K562 (cell line): ENCODE measurements around the gene S100A4.

Experiments used
- BRD9 ChIP-seq: fragments of 450-650 bp; IDR thresholded peaks from 2 replicates; pipeline ENCODE4 v1.6.1; 2018; ENCODE audit warnings: low read depth; ENCODE audit not compliant: partially characterized antibody
- DACH1 ChIP-seq: fragments of 450-650 bp; IDR thresholded peaks from 2 replicates; pipeline ENCODE4 v1.6.1; 2018; ENCODE audit not compliant: partially characterized antibody
- HDAC6 ChIP-seq: IDR thresholded peaks from 2 replicates; pipeline ENCODE4 v1.6.1; 2012; ENCODE audit warnings: low read depth, mild to moderate bottlenecking, control low read depth, inconsistent platforms, low read length, moderate library complexity
- NR2C2 ChIP-seq, 2 experiments: fragments of 200-800 bp in 1 of 2; sonication (Bioruptor generic) in 1 of 2; sonication (generic) in 1 of 2; formaldehyde crosslinking in 1 of 2; IDR thresholded peaks; 2 replicates each; pipeline versions ENCODE4 v1.6.1 to v1.8.0; 2016 to 2022; ENCODE audit warnings: mild to moderate bottlenecking in 1 of 2, missing compliant biosample characterization in 1 of 2, missing genetic modification characterization in 1 of 2, missing genetic modification reagents in 1 of 2
- SOX6 ChIP-seq: fragments of 450-650 bp; IDR thresholded peaks from 2 replicates; pipeline ENCODE4 v1.6.1; 2014; ENCODE audit warnings: mild to moderate bottlenecking
- SRF ChIP-seq, 2 experiments: fragments of 250-450, 450-650 bp in 1 of 2; sonication (Bioruptor Pico) in 1 of 2; sonication (generic) in 1 of 2; formaldehyde crosslinking; IDR thresholded peaks; 2 replicates each; pipeline versions ENCODE4 v1.5.0 to v1.5.1; 2020 to 2022; ENCODE audit warnings: mild to moderate bottlenecking in 1 of 2, missing genetic modification reagents in 1 of 2
- TF ChIP-seq, protein P1 (sequence below), 2 experiments: fragments of 450-650 bp in 1 of 2; sonication (generic) in 1 of 2; formaldehyde crosslinking in 1 of 2; IDR thresholded peaks in 1 of 2; conservative IDR thresholded peaks in 1 of 2; 2 replicates each; pipeline versions ENCODE4 v1.6.1 to v1.8.1; 2016 to 2023; ENCODE audit warnings: mild to moderate bottlenecking in 2 of 2, moderate library complexity in 2 of 2, inconsistent platforms in 1 of 2, missing genetic modification reagents in 1 of 2
- TF ChIP-seq, protein P2 (sequence below), 3 experiments: IDR thresholded peaks in 2 of 3; conservative IDR thresholded peaks in 1 of 3; 2 replicates each; pipeline ENCODE4 v1.5.1; 2011 to 2012; ENCODE audit warnings: low read length in 3 of 3, mild to moderate bottlenecking in 3 of 3, control low read depth in 2 of 3, improper control_type of control experiment in 1 of 3, inconsistent platforms in 1 of 3, low read depth in 1 of 3, mixed read lengths in 1 of 3, moderate library complexity in 1 of 3; ENCODE audit not compliant: insufficient read depth in 2 of 3

DNA sequence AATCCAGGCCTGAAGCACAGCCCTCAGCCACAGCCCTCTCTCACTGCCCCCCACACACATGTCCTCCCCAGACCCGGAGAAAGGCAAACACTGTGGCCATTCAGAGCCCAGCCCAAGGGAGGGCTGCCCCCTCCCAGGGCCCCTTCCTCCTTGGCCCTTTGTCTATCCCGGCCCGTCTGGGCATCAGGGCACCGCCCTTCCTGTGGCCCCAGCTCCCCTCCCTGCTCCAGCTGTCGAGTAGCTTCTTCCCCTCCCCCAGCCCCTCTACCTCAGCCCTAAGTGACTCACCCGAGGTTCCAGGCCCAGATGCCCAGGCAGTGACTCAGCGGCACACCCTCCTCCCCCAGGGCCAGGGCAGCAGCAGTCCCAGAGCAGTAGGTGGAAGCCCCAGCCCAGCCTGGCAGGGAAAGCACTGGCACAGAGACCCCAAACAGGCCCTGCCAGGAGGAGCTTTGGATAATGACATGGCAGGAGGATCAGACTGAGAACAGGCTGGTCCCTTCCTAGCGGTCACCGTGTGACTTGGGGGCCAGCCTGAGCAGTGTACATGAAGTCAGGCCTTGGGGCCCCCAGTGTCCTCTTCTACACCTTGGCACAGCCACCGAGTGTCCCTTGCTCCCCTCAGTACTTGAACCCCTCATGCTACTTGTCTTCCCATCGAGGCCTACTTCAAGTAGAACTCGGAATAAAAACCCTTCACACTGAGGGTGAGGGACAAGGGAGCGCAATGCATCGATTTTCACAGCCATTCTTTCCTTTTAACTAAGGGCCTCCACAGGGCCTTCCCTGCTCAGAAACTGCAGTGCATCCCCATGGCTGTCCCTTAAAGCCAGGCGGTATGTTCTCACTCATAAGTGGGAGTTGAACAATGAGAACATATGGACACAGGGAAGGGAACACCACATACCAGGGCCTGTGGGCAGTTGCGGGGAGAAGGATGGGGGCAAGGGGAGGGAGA lies 21.1 kb upstream of the S100A4 start:
- TF ChIP-seq DACH1 (peak; percentile 95), SOX6 (peak; percentile 65), BRD9 (peak; percentile 83), HDAC6 (no peak), NR2C2 (CRISPR knock-in tag; IDR thresholded peaks at IDR 0.05) (no peak), NR2C2 (tag; IDR thresholded peaks at IDR 0.05) (peak; percentile 12; the same call in 1 of the 2 replicates), SRF (CRISPR knock-in tag; IDR thresholded peaks at IDR 0.05) (0 out of 4 replicates have a peak, but pooled peaks of 1 of the 2 experiments have one; percentile 23)
- TF ChIP-seq, protein P1, sequence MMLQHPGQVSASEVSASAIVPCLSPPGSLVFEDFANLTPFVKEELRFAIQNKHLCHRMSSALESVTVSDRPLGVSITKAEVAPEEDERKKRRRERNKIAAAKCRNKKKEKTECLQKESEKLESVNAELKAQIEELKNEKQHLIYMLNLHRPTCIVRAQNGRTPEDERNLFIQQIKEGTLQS (IDR thresholded peaks at IDR 0.05): peak; percentile 99
- TF ChIP-seq, protein P1 (CRISPR knock-in tag; conservative IDR thresholded peaks at IDR 0.05): peak; percentile 97
- TF ChIP-seq, protein P2, sequence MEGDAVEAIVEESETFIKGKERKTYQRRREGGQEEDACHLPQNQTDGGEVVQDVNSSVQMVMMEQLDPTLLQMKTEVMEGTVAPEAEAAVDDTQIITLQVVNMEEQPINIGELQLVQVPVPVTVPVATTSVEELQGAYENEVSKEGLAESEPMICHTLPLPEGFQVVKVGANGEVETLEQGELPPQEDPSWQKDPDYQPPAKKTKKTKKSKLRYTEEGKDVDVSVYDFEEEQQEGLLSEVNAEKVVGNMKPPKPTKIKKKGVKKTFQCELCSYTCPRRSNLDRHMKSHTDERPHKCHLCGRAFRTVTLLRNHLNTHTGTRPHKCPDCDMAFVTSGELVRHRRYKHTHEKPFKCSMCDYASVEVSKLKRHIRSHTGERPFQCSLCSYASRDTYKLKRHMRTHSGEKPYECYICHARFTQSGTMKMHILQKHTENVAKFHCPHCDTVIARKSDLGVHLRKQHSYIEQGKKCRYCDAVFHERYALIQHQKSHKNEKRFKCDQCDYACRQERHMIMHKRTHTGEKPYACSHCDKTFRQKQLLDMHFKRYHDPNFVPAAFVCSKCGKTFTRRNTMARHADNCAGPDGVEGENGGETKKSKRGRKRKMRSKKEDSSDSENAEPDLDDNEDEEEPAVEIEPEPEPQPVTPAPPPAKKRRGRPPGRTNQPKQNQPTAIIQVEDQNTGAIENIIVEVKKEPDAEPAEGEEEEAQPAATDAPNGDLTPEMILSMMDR (IDR thresholded peaks at IDR 0.05 in 2 of 3, conservative IDR thresholded peaks at IDR 0.05 in 1 of 3; ENCODE audit: insufficient read depth in 2 of 3, low read depth in 1 of 3, low read length in 3 of 3): no peak
